CD4-positive, alpha-beta T cell (primary cell): Measurements from ENCODE around the gene CBL. TPM values are rescaled to one million over a fixed set of nuclear protein-coding genes. Genes with fewer than 3 reads are reported as not detected.

Experiments used
- ATAC-seq: fragments of 200-7000 bp; cut with Tn5 transposase; one replicate; pipeline ENCODE4 v1.10.0; 2022; ENCODE audit warnings: mild to moderate bottlenecking; ENCODE audit not compliant: poor library complexity
- CTCF ChIA-PET: fragments of 350-600 bp; sonication (Branson Sonifier 250); formaldehyde crosslinking; loops from one replicate; lab custom pipeline; 2021; ENCODE audit warnings: antibody characterized with exemption, inconsistent platforms; lab: Charles Lee
- POLR2A ChIA-PET: fragments of 350-600 bp; sonication (Branson Sonifier 250); formaldehyde crosslinking; loops from one replicate; lab custom pipeline; 2021; ENCODE audit warnings: antibody characterized with exemption, inconsistent platforms; lab: Charles Lee
- DNase-seq, 14 experiments: peaks; one replicate each; pipeline ENCODE4 v3.0.0-alpha.2; 2013 to 2020; ENCODE audit warnings: mixed read lengths in 2 of 14
- H3K27ac ChIP-seq, 2 donors: one replicate each; pipeline versions ENCODE4 v1.5.1 to v1.7.0; 2013; ENCODE audit warnings: low read length in 2 of 2, low read depth in 1 of 2, mild to moderate bottlenecking in 1 of 2
- H3K27me3 ChIP-seq, 2 experiments: 1 replicate in 1 of 2; 2 replicates in 1 of 2; pipeline versions ENCODE4 v1.6.1 to v1.7.0; 2013; ENCODE audit warnings: low read length in 2 of 2, control low read depth in 1 of 2, mild to moderate bottlenecking in 1 of 2, moderate library complexity in 1 of 2; ENCODE audit not compliant: insufficient read depth in 2 of 2, control insufficient read depth in 1 of 2
- H3K36me3 ChIP-seq: one replicate; pipeline ENCODE4 v1.6.1; 2013; ENCODE audit warnings: low read length, control low read depth; ENCODE audit not compliant: insufficient read depth
- H3K4me1 ChIP-seq: one replicate; pipeline ENCODE4 v1.6.1; 2013; ENCODE audit warnings: low read length, control low read depth; ENCODE audit not compliant: insufficient read depth
- H3K4me3 ChIP-seq: one replicate; pipeline ENCODE4 v1.5.1; 2013; ENCODE audit warnings: mild to moderate bottlenecking, low read length, moderate library complexity
- H3K9me3 ChIP-seq, 2 experiments: 1 replicate in 1 of 2; 2 replicates in 1 of 2; pipeline versions ENCODE4 v1.6.1 to v1.7.0; 2013; ENCODE audit warnings: low read length in 2 of 2, mild to moderate bottlenecking in 2 of 2, control low read depth in 1 of 2, moderate library complexity in 1 of 2; ENCODE audit not compliant: control insufficient read depth in 1 of 2, insufficient read depth in 1 of 2
- H3K27ac Mint-ChIP-seq: one replicate; pipeline ENCODE4 v1.8.0; 2020; ENCODE audit warnings: mixed read lengths
- H3K27me3 Mint-ChIP-seq: one replicate; pipeline ENCODE4 v1.8.0; 2021; ENCODE audit warnings: mixed read lengths
- H3K36me3 Mint-ChIP-seq: one replicate; pipeline ENCODE4 v1.8.0; 2021; ENCODE audit warnings: low read depth, mixed read lengths
- H3K4me1 Mint-ChIP-seq: one replicate; pipeline ENCODE4 v1.8.0; 2021; ENCODE audit warnings: low read depth, mixed read lengths
- H3K4me3 Mint-ChIP-seq: one replicate; pipeline ENCODE4 v1.8.0; 2020; ENCODE audit warnings: mild to moderate bottlenecking, mixed read lengths
- H3K9me3 Mint-ChIP-seq: one replicate; pipeline ENCODE4 v1.8.0; 2020; ENCODE audit warnings: mixed read lengths
- intact Hi-C, 2 experiments: fragments of 100-400 bp; cut with DNase I in 1 of 2; cut with micrococcal nuclease in 1 of 2; formaldehyde crosslinking; loops; one replicate each; pipeline versions ENCODE4 v1.15.1 to v1.9.0; 2023 to 2025; cut with DNase I, micrococcal nuclease
- total RNA-seq, 174 experiments: library from RNA in 2 of 174; stranded (reverse) in 2 of 174; gene quantifications; one replicate each; pipeline ENCODE4 v1.2.3 and lab custom pipeline; 2021 to 2026
- TF ChIP-seq, protein P1 (sequence below): fragments of 200-600 bp; IDR thresholded peaks from one replicate; pipeline ENCODE4 v1.8.0; 2022; ENCODE audit warnings: antibody characterized with exemption, mild to moderate bottlenecking

Gene CBL
- total RNA-seq, 2 experiments from 2014 or later: 19.5 to 20.8 TPM

DNA sequence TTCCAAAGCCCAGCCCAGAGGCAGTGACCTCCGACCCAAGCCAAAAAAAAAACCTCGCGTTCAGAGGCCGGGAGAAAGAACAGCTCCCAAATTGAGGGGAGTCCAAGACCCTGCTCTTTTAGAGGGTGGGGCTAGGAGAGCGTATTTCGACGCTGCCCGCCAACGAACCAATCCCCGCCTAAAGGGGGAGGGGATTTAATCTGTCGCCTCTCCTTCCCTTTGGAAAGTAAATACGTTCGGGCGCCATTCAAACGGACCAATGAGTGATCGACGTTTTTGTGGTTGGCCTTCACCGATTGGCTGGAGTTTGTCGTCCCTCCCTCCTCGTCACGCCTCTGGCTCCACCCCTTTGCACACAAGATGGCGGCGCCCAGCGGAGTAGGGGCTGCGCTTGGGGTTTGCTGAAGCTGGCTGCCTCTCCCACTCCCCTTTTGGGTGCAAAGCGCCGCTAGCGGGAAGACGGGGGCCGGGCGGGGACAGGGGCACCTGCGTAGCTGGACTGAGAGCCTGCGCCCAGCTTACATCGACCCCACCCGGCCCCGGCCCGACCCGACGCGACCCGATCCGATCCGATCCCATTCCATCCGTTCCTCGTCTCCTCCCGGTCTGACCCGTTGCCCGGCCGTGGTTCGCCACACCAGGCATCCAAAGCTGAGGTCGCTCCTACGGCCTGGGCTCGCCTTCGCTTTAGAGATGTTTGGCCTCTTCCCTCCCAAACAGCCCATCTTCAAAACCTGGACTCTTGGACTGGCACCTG lies 128.2 kb downstream of the CBL start, which contains the start of gene RNF26:
Gene RNF26 (plus strand): TSS at position 354 of the 757 bp plus-strand sequence. CDS start 596 bp downstream, outside the sequence.
- Histone ChIP-seq H3K36me3 (peaks cover 4% of the 10 kb centered on the region), H3K4me1 (peaks cover 33% of the 10 kb centered on the region), H3K9me3 (peaks cover 0 to 2% of the 10 kb centered on the region in 2 experiments), H3K27me3 (peaks cover 9 to 11% of the 10 kb centered on the region in 2 experiments), H3K27ac (peak within 1 kb of the TSS; percentile 47 to 82), H3K4me3 (peak within 1 kb of the TSS; percentile 99)
- intact Hi-C loops: no loop called here
- H3K36me3 Mint-ChIP-seq: peaks cover 27% of the 10 kb centered on the region
- TF ChIP-seq, protein P1, sequence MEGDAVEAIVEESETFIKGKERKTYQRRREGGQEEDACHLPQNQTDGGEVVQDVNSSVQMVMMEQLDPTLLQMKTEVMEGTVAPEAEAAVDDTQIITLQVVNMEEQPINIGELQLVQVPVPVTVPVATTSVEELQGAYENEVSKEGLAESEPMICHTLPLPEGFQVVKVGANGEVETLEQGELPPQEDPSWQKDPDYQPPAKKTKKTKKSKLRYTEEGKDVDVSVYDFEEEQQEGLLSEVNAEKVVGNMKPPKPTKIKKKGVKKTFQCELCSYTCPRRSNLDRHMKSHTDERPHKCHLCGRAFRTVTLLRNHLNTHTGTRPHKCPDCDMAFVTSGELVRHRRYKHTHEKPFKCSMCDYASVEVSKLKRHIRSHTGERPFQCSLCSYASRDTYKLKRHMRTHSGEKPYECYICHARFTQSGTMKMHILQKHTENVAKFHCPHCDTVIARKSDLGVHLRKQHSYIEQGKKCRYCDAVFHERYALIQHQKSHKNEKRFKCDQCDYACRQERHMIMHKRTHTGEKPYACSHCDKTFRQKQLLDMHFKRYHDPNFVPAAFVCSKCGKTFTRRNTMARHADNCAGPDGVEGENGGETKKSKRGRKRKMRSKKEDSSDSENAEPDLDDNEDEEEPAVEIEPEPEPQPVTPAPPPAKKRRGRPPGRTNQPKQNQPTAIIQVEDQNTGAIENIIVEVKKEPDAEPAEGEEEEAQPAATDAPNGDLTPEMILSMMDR: no peak
- peaks cover 13% of the 10 kb centered on the region for H3K27me3 Mint-ChIP-seq
- H3K27ac Mint-ChIP-seq: peak within 1 kb of the TSS; percentile 94
- ChIA-PET POLR2A (interaction anchor here (0.8 to 1.0 kb wide), 2 partner anchors 19 to 22 kb away, joined by 3 to 4 read pairs; no protein-coding TSS in a partner anchor), CTCF (interaction anchor here (1.0 kb wide), 1 partner anchor 13 kb away, joined by 3 read pairs; no protein-coding TSS in a partner anchor)
- ATAC-seq (peak; percentile 94), DNase-seq (peak; percentile 88 to 98 (median 92))
- H3K4me3 Mint-ChIP-seq: peak within 1 kb of the TSS; percentile 99
- H3K9me3 Mint-ChIP-seq: no peaks in the 10 kb centered on the region
- peaks cover 34% of the 10 kb centered on the region for H3K4me1 Mint-ChIP-seq

DNA sequence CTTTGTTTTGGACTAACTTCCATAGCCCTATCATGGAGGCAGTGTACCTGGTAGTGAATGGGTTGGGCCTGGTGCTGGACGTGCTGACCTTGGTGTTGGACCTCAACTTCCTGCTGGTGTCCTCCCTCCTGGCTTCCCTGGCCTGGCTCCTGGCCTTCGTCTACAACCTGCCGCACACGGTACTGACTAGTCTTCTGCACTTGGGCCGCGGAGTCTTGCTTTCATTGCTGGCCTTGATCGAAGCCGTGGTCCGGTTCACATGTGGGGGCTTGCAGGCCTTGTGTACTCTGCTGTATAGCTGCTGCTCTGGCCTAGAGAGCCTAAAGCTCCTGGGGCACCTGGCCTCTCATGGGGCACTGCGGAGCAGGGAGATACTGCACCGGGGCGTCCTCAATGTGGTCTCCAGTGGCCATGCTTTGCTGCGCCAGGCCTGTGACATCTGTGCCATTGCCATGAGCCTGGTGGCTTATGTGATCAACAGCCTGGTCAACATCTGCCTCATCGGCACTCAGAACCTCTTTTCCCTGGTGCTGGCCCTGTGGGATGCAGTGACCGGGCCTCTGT lies 129.0 kb downstream of the CBL start:
- H3K27me3 Mint-ChIP-seq: peaks cover 15% of the 10 kb centered on the region
- ChIA-PET POLR2A (no interaction called here), CTCF (interaction anchor here (1.0 to 1.2 kb wide), 2 partner anchors 11 to 14 kb away, joined by 3 read pairs; no protein-coding TSS in a partner anchor)
- Histone ChIP-seq H3K9me3 (peaks cover 0 to 7% of the 10 kb centered on the region in 2 experiments), H3K4me1 (peaks cover 42% of the 10 kb centered on the region), H3K27me3 (peaks cover 16 to 18% of the 10 kb centered on the region in 2 experiments), H3K4me3 (peak overlapping the region; percentile 99), H3K27ac (peak overlapping the region; percentile 47 to 82), H3K36me3 (peaks cover 4% of the 10 kb centered on the region)
- peak overlapping the region; percentile 99 for H3K4me3 Mint-ChIP-seq
- ATAC-seq (no peak), DNase-seq (peak in 1 of 14 experiments; percentile 35)
- peaks cover 35% of the 10 kb centered on the region for H3K4me1 Mint-ChIP-seq
- H3K9me3 Mint-ChIP-seq: no peaks in the 10 kb centered on the region
- intact Hi-C loops: no loop called here
- peak overlapping the region; percentile 94 for H3K27ac Mint-ChIP-seq
- H3K36me3 Mint-ChIP-seq: peaks cover 27% of the 10 kb centered on the region
- TF ChIP-seq, protein P1: no peak

DNA sequence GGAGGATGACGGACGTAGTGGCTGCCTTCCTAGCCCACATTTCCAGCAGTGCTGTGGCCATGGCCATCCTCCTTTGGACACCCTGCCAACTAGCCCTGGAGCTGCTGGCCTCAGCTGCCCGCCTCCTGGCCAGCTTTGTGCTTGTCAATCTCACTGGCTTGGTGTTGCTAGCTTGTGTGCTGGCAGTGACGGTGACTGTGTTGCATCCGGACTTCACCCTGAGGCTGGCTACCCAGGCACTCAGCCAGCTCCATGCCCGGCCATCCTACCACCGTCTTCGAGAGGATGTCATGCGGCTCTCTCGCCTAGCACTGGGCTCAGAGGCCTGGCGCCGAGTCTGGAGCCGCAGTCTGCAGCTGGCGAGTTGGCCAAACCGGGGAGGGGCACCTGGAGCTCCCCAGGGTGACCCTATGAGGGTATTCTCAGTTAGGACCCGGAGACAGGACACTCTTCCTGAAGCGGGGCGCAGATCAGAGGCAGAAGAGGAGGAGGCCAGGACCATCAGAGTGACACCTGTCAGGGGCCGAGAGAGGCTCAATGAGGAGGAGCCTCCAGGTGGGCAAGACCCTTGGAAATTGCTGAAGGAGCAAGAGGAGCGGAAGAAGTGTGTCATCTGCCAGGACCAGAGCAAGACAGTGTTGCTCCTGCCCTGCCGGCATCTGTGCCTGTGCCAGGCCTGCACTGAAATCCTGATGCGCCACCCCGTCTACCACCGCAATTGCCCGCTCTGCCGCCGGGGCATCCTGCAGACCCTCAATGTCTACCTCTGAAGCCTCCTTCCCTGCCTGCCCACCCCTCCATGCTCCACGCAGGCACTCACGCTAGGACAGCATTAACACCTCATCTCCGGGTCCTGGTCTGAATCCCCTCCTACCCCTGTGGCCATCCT lies 129.8 kb downstream of the CBL start:
- H3K36me3 ChIP-seq: peaks cover 4% of the 10 kb centered on the region
- Mint-ChIP-seq H3K4me3 (peak overlapping the region; percentile 99), H3K9me3 (no peaks in the 10 kb centered on the region), H3K27ac (peak overlapping the region; percentile 71), H3K27me3 (peaks cover 18% of the 10 kb centered on the region), H3K36me3 (peaks cover 27% of the 10 kb centered on the region), H3K4me1 (peaks cover 38% of the 10 kb centered on the region)
- ATAC-seq (no peak), DNase-seq (peak in 1 of 14 experiments; percentile 37)
- H3K27me3 ChIP-seq: peaks cover 23 to 25% of the 10 kb centered on the region in 2 experiments
- H3K4me1 ChIP-seq: peaks cover 49% of the 10 kb centered on the region
- POLR2A ChIA-PET: no interaction called here
- TF ChIP-seq, protein P1: no peak
- no peak overlapping the region for H3K4me3 ChIP-seq
- CTCF ChIA-PET: interaction anchor here (1.2 kb wide), 1 partner anchor 12 kb away, joined by 3 read pairs; no protein-coding TSS in a partner anchor
- no peak overlapping the region for H3K27ac ChIP-seq
- intact Hi-C loops: no loop called here
- peaks cover 0 to 7% of the 10 kb centered on the region in 2 experiments for H3K9me3 ChIP-seq
